Dedifferentiated amniotic fluid mesenchymal stem cell (primary cell): ENCODE data around the gene RNF128.
A peak's percentile ranks its signal among the peaks of the same experiment; 100 is the strongest.

Experiments
- DNase-seq: peaks from one replicate; pipeline ENCODE4 v3.0.0-alpha.2; 2016; ENCODE audit errors: extremely low spot score

Gene RNF128, protein sequence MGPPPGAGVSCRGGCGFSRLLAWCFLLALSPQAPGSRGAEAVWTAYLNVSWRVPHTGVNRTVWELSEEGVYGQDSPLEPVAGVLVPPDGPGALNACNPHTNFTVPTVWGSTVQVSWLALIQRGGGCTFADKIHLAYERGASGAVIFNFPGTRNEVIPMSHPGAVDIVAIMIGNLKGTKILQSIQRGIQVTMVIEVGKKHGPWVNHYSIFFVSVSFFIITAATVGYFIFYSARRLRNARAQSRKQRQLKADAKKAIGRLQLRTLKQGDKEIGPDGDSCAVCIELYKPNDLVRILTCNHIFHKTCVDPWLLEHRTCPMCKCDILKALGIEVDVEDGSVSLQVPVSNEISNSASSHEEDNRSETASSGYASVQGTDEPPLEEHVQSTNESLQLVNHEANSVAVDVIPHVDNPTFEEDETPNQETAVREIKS

DNA sequence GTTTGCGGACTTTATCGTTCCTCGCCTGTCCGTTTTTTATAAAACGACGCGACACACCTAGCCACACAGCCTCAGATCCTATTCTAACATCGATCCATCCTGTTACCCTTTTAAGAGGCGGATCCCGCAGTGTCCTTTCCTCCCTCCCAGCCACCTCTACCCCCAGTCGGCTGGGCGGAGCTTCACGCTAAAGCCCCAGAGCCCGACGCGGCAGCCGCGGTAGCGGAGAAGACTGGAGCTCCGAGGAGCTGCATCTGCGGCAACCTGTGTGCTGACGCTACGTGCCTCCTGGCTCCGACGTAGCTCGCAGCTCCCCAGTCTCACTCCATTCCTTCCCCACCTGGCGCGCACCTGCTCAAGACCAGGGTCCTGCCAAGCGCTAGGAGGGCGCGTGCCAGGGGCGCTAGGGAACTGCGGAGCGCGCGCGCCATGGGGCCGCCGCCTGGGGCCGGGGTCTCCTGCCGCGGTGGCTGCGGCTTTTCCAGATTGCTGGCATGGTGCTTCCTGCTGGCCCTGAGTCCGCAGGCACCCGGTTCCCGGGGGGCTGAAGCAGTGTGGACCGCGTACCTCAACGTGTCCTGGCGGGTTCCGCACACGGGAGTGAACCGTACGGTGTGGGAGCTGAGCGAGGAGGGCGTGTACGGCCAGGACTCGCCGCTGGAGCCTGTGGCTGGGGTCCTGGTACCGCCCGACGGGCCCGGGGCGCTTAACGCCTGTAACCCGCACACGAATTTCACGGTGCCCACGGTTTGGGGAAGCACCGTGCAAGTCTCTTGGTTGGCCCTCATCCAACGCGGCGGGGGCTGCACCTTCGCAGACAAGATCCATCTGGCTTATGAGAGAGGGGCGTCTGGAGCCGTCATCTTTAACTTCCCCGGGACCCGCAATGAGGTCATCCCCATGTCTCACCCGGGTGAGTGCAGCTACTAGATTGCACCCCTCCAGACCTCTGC lies at the start of gene RNF128:
TSS of gene RNF128 (plus strand) at position 217 of the 953 bp plus-strand sequence. CDS start at position 430, 213 bp downstream.
- no peak for DNase-seq

DNA sequence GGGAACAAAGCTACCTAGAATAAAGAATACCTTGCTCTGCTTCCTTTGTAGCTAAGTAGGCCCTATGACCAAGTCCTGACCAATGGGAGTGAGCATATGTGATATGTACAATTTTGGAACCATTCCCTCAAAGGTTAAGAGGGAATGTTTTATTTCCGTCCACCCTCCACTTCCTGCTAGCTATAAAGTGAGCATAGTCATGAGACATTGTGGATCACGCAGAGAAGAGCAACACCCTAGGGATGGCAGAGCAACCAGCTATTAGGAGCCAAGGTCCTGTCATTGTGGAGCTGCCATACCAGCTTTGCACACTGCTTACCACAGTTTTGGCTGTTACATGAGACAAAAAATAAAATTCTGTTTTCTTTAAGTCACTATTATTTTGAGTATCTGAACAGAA lies 45.8 kb upstream of the RNF128 start:
- DNase-seq: no peak

DNA sequence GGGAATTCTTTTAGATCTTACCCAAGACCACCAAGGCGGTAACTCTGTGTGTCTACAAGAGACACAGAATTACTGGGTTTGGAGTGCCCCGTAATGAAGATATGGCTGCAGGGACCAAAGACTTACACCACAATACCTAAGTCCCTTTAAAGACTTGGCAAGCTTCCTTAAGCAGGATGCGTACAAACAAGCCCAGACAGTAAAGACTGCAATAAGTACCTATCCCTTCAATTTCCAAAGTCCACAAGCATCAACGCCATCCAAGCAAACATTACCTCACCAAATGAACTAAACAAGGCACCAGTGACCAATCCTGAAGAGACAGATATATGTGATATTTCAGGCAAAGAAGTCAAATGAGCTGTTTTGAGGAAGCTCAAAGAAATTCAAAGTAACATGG lies 42.3 kb upstream of the RNF128 start:
- no peak for DNase-seq

DNA sequence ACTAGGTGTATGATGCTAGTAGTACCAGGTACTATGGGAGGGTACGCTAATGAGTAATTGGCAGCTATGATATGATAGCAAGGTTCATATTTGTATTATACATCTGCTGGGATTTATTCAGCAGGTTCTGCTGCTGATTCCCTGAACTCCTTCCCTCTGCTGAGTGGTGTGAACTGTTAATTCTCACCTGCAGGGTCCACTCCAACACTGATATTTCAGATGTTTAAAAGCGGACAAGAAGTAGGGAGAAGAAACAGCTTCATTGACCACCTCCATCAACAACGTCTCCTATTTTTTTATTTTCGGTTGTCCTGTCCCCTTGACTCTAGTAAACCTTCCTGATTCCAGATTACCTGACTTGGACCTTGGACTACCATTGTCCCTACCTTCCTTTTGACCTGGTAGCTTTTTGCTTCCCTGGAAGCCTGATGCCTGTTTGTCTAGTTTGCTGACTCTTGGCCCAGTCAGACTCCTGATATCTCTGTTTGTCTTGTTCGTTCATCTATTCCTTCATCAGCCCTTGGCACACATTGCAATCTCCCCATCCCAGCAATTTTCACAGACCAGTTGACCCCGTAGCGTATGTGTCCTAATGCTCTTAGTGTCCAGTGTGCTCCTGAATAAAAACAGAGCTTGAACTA lies 34.0 kb upstream of the RNF128 start:
- no peak for DNase-seq

DNA sequence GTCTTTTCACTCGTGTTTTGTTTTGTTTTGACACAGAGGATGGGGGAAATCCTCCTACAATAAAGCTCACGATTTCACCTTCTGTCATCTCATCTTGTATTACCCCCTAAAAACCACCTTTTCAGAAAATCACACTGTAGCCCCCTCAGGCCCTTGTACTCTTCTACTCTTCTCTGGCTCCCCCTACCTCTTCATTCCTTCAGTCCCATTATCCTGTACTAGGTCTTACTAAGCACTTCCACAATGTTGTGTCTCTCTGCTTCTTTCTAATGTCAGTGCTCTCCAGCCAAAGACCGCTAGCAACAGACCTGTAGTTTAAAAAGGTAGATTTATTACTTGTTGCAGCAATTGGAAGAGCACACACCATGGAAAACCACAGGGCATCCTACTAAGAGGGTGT lies 30.0 kb upstream of the RNF128 start:
- DNase-seq: no peak

- DNase-seq: no peak
Observed at GRCh38 chrX:106698693-106699092, 27.8 kb upstream of the RNF128 start.

GRCh38 chrX:106702636-106703035 lies 23.9 kb upstream of the RNF128 start:
- no peak for DNase-seq

GRCh38 chrX:106706466-106706865 lies 20.0 kb upstream of the RNF128 start:
- DNase-seq: no peak

DNA sequence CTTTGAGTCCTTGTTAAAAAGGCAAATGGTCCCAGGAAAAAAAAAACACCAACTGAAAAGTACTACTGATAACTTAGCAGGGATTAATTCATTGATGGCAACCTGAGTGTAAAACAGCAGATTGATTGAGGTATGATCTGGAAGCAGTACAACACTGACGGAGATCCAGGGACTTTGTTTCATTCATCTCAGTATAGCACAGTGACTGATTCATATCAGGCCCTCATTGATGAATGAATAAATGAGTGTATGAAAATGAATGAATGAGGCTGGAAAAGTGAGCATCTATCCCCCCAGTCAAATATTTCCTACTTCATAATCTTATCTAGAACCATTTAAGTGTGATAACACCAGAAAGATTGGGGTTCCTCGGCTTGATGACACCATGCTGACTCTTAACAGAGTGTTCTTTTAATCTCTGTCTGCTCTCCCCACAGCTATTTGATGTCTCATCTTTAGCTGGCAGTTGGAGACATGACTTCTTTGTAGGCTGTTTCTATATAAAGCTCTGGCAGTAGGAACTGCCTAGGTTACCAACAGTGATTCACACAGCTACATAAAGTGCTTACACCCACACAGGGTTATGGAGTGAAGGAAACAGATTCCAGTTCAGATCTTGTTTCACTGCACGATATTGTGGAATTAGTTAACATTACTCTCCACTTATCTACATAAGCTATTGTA lies 18.6 kb upstream of the RNF128 start:
- peak; percentile 65 for DNase-seq

GRCh38 chrX:106710771-106711170 lies 15.7 kb upstream of the RNF128 start:
- DNase-seq: no peak

- DNase-seq: no peak
Observed at GRCh38 chrX:106711375-106711774, 15.1 kb upstream of the RNF128 start.

GRCh38 chrX:106716004-106716403 lies 10.5 kb upstream of the RNF128 start:
- no peak for DNase-seq

GRCh38 chrX:106716463-106716862 lies 10.0 kb upstream of the RNF128 start:
- no peak for DNase-seq

DNA sequence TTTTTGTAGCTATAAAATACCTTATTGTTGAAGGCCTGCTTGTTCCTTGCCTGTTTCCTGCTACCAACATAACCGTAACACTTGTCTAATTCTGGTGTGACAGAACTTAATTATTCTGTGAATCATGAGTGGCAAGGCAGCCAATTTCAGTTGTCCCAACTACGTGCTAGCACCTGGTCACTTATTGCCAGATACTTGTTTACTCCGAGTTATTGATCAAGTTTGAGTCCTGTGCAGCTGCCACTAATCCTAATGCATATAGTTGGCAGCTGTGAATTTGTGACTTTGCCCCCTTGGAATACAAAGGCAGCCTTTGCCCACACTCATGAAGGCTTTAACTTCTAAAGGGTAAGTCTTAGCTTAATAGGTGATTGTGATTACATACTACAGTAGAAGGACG lies 7.8 kb upstream of the RNF128 start:
- no peak for DNase-seq

GRCh38 chrX:106725931-106726330 lies 570 bp upstream of the RNF128 start:
- no peak for DNase-seq

GRCh38 chrX:106728337-106728736 lies 1.8 kb downstream of the RNF128 start:
- DNase-seq: no peak

DNA sequence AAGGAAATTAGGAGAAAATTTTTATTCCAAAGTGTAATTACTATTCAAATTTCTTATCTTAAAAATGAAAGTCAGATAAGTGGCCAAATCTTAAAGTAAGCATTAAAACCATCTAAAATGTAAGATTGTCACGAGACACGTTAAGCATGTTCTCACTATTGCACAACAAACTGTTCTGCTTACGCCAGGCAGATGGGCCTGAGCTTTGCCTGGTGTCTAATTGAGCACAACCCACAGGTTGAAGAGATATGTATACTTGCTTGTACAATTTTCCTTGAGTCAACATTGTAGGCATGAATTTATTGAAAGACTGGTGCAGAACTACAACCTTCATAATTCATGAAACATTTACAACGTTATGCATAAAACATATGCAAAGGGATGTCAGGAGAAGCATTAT lies 3.9 kb downstream of the RNF128 start:
- no peak for DNase-seq

DNA sequence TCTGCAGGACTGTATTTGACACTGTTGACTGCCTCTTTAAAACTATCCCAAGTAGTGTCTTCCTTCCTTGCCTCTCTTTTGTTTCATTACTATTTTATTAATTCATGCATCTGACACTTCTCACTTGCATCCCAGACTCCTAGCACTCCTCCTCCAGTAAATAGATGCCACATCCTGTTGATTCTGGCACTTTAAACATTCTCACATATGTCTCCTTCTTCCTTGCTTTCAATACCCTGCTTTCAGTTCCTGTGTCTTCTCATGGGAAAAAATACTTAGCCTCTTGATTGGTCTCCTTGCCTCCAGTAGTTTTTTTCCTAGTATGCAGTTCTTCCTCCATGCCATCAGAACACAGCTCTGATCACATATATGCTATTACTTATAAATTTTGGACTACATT lies 5.1 kb downstream of the RNF128 start:
- DNase-seq: no peak

DNA sequence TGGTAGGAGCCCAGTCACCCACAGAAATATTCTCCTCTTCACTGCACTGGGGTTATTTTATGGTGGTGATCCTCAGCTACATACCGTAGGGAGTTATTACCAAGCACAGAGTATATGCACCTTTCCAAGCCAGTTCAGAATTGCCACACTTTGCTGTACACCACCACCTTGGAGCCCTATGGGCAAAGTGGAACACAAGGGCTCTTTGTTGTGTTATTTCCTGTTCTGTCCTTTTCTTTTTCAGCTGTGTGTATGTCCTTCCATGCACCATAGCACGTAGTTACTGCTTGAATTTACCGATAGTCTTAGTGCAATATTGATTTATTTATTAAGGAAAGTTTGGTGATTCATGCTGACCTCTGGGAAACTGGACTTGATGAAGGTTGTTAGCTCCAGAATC lies 8.3 kb downstream of the RNF128 start:
- no peak for DNase-seq

DNA sequence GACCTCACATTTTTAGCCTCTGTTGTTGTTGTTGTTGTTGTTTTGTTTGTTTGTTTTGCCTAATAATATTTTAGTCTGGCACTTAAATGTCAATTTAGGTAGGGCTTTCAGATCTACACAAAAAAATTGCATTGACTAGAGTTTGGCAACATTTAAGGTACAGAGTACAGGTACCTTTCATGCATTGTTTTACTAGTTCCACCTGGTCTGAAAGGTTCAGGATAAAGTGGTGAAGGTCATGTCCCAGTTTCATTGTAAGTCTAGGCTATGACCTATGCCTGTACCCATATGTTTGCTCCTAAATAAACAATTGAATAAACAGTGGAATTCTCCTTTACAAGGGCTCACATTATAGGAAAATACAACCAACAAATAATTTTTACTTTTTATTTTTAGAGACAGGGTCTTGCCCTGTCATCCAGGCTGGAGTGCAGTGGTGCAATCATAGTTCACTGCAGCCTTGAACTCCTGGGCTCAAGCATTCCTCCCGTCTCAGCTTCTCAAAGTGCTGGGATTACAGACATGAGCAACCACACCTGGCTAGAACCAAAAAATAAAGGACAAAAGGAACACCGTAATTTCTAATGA lies 13.8 kb downstream of the RNF128 start:
- DNase-seq: no peak

GRCh38 chrX:106742193-106742592 lies 15.7 kb downstream of the RNF128 start:
- DNase-seq: no peak
